Neural cell (in vitro differentiated cells): ENCODE measurements around the gene TMEM11. TPM values are rescaled to one million over a fixed set of nuclear protein-coding genes. Genes with fewer than 3 reads are reported as not detected.

Source experiments
- H2AFZ ChIP-seq: fragments of 200-600, 300-800 bp; sonication (generic), shearing (Covaris generic); 2 replicates; pipeline ENCODE4 v1.6.0; 2014; ENCODE audit warnings: low read depth, mild to moderate bottlenecking, antibody characterized with exemption, low read length, moderate library complexity
- H3F3A ChIP-seq: fragments of 200-600 bp; shearing (Covaris generic); 2 replicates; pipeline ENCODE4 v1.6.1; 2016; ENCODE audit warnings: mild to moderate bottlenecking, moderate library complexity, mixed read lengths, antibody characterized with exemption, low read length; ENCODE audit not compliant: insufficient read depth, poor library complexity, severe bottlenecking
- H3K27ac ChIP-seq: fragments of 200-600, 300-800 bp; sonication (generic), shearing (Covaris generic); 2 replicates; pipeline ENCODE4 v1.5.1; 2014; ENCODE audit warnings: mild to moderate bottlenecking, low read length, moderate library complexity
- H3K27me3 ChIP-seq: fragments of 300-800, 200-600 bp; sonication (generic), shearing (Covaris generic); 2 replicates; pipeline ENCODE4 v1.6.0; 2014; ENCODE audit warnings: mild to moderate bottlenecking, low read depth, low read length, moderate library complexity; ENCODE audit not compliant: insufficient read depth
- H3K36me3 ChIP-seq: fragments of 300-800, 200-600 bp; sonication (generic), shearing (Covaris generic); 2 replicates; pipeline ENCODE4 v1.5.1; 2014; ENCODE audit warnings: mild to moderate bottlenecking, antibody characterized with exemption, low read length, moderate library complexity; ENCODE audit not compliant: insufficient read depth
- H3K4me2 ChIP-seq: fragments of 300-800, 200-600 bp; sonication (generic), shearing (Covaris generic); 2 replicates; pipeline ENCODE4 v1.6.0; 2014; ENCODE audit warnings: mild to moderate bottlenecking, low read length
- H3K4me3 ChIP-seq: fragments of 300-800, 200-600 bp; sonication (generic), shearing (Covaris generic); 2 replicates; pipeline ENCODE4 v1.5.1; 2014; ENCODE audit warnings: mild to moderate bottlenecking, low read length, moderate library complexity
- H3K79me2 ChIP-seq: fragments of 200-600 bp; shearing (Covaris generic); replicated peaks from 2 replicates; pipeline ENCODE4 v1.6.0; 2014; ENCODE audit warnings: mild to moderate bottlenecking, low read length, moderate library complexity; ENCODE audit not compliant: insufficient read depth
- H3K9ac ChIP-seq: fragments of 300-800, 200-600 bp; sonication (generic), shearing (Covaris generic); 2 replicates; pipeline ENCODE4 v1.6.1; 2016; ENCODE audit warnings: mild to moderate bottlenecking, low read length, mixed read lengths
- H3K9me2 ChIP-seq: fragments of 200-600 bp; shearing (Covaris generic); 2 replicates; pipeline ENCODE4 v1.6.1; 2016; ENCODE audit warnings: mild to moderate bottlenecking, low read length, mixed read lengths; ENCODE audit not compliant: insufficient read depth
- H3K9me3 ChIP-seq: fragments of 200-600, 300-800 bp; sonication (generic), shearing (Covaris generic); 2 replicates; pipeline ENCODE4 v1.6.1; 2016; ENCODE audit warnings: mild to moderate bottlenecking, mixed run types, low read length, moderate library complexity, mixed read lengths
- H4K20me1 ChIP-seq: fragments of 200-600 bp; shearing (Covaris generic); 2 replicates; pipeline ENCODE4 v1.6.1; 2016; ENCODE audit warnings: mild to moderate bottlenecking, mixed run types; ENCODE audit not compliant: insufficient read depth
- CTCF ChIP-seq: fragments of 450-650 bp; IDR thresholded peaks from 2 replicates; pipeline ENCODE4 v1.5.1; 2014; ENCODE audit warnings: antibody characterized with exemption, mild to moderate bottlenecking, moderate library complexity; ENCODE audit not compliant: poor library complexity, severe bottlenecking
- EP300 ChIP-seq: fragments of 450-650 bp; conservative IDR thresholded peaks from 2 replicates; pipeline ENCODE4 v1.6.1; 2014; ENCODE audit warnings: antibody characterized with exemption, mild to moderate bottlenecking, moderate library complexity; ENCODE audit not compliant: poor library complexity, severe bottlenecking
- MXI1 ChIP-seq: fragments of 450-650 bp; conservative IDR thresholded peaks from 2 replicates; pipeline ENCODE4 v1.6.1; 2014; ENCODE audit warnings: antibody characterized with exemption, mild to moderate bottlenecking; ENCODE audit not compliant: poor library complexity, severe bottlenecking
- POLR2AphosphoS5 ChIP-seq: IDR thresholded peaks from 2 replicates; pipeline ENCODE4 v1.6.1; 2012
- RAD21 ChIP-seq: fragments of 450-650 bp; conservative IDR thresholded peaks from 2 replicates; pipeline ENCODE4 v1.6.1; 2014; ENCODE audit warnings: antibody characterized with exemption, mild to moderate bottlenecking, moderate library complexity
- REST ChIP-seq: IDR thresholded peaks from 2 replicates; pipeline ENCODE4 v1.6.1; 2012; ENCODE audit warnings: borderline replicate concordance
- SMC3 ChIP-seq: fragments of 450-650 bp; conservative IDR thresholded peaks from 2 replicates; pipeline ENCODE4 v1.6.1; 2014; ENCODE audit warnings: antibody characterized with exemption, mild to moderate bottlenecking, moderate library complexity; ENCODE audit not compliant: poor library complexity
- TAF1 ChIP-seq: IDR thresholded peaks from 2 replicates; pipeline ENCODE4 v1.6.1; 2012; ENCODE audit warnings: low read depth
- polyA plus RNA-seq: library from polyadenylated mRNA; depleted of rRNA; stranded (reverse); fragments of >200 nt; gene quantifications from 2 replicates; pipeline ENCODE4 v1.2.3, GENCODE V29; 2014

TMEM11 gene
- polyA plus RNA-seq, 1 donor from 2014 or later = 24.6 TPM

- H3K79me2 ChIP-seq = no peaks in the 10 kb centered on the region
- H3K27ac ChIP-seq = no peak overlapping the region
- no peak overlapping the region for H3K4me2 ChIP-seq
- TF ChIP-seq POLR2AphosphoS5 (peak; percentile 9), EP300 (no peak), RAD21 (no peak)
- no peaks in the 10 kb centered on the region for H4K20me1 ChIP-seq
- no peaks in the 10 kb centered on the region for H3K9me2 ChIP-seq
- no peaks in the 10 kb centered on the region for H3K9me3 ChIP-seq
- no peaks in the 10 kb centered on the region for H3F3A ChIP-seq
- no peak overlapping the region for H3K9ac ChIP-seq
- H3K4me3 ChIP-seq = no peak overlapping the region
- no peaks in the 10 kb centered on the region for H3K27me3 ChIP-seq
- no peak overlapping the region for H2AFZ ChIP-seq
- no peaks in the 10 kb centered on the region for H3K36me3 ChIP-seq
These were observed 28.2 kb upstream of the TMEM11 start for GRCh38 chr17:21242026-21242697.

GRCh38 chr17:21241564-21241963, 27.6 kb upstream of the TMEM11 start:
- Histone ChIP-seq H3K79me2 (no peaks in the 10 kb centered on the region), H3K4me3 (no peak overlapping the region), H3K27ac (no peak overlapping the region), H4K20me1 (no peaks in the 10 kb centered on the region), H3K9me3 (no peaks in the 10 kb centered on the region), H2AFZ (no peak overlapping the region), H3K36me3 (no peaks in the 10 kb centered on the region), H3F3A (no peaks in the 10 kb centered on the region), H3K27me3 (no peaks in the 10 kb centered on the region), H3K9me2 (no peaks in the 10 kb centered on the region), H3K9ac (no peak overlapping the region), H3K4me2 (no peak overlapping the region)
- TF ChIP-seq EP300 = no peak
- no peak for TF ChIP-seq REST
- TF ChIP-seq CTCF = no peak
- TF ChIP-seq MXI1 = no peak
- no peak for TF ChIP-seq TAF1
- TF ChIP-seq POLR2AphosphoS5 = no peak

GRCh38 chr17:21240369-21241055, 26.6 kb upstream of the TMEM11 start:
- H3K9me2 ChIP-seq = no peaks in the 10 kb centered on the region
- no peaks in the 10 kb centered on the region for H3K36me3 ChIP-seq
- H3K27ac ChIP-seq = no peak overlapping the region
- H3K79me2 ChIP-seq = no peaks in the 10 kb centered on the region
- H3K9ac ChIP-seq = no peak overlapping the region
- H3K4me3 ChIP-seq = no peak overlapping the region
- no peak overlapping the region for H3K4me2 ChIP-seq
- H4K20me1 ChIP-seq = no peaks in the 10 kb centered on the region
- H3K9me3 ChIP-seq = no peaks in the 10 kb centered on the region
- H2AFZ ChIP-seq = no peak overlapping the region
- no peaks in the 10 kb centered on the region for H3F3A ChIP-seq
- H3K27me3 ChIP-seq = no peaks in the 10 kb centered on the region
- TF ChIP-seq REST (no peak), SMC3 (no peak), CTCF (no peak), TAF1 (no peak), RAD21 (no peak), POLR2AphosphoS5 (no peak), MXI1 (no peak), EP300 (no peak)
